Neural progenitor cell (in vitro differentiated cells): Measurements from ENCODE around the gene SPTBN1.

Source experiments
- EZH2 ChIP-seq: fragments of 200-600 bp; sonication (generic); IDR thresholded peaks from 2 replicates; pipeline ENCODE4 v1.6.1; 2017; ENCODE audit warnings: antibody characterized with exemption, mild to moderate bottlenecking, moderate library complexity
- TF ChIP-seq, protein P1 (sequence below): fragments of 200-600 bp; sonication (generic); IDR thresholded peaks from 2 replicates; pipeline ENCODE4 v1.5.1; 2017; ENCODE audit warnings: antibody characterized with exemption, mild to moderate bottlenecking

DNA sequence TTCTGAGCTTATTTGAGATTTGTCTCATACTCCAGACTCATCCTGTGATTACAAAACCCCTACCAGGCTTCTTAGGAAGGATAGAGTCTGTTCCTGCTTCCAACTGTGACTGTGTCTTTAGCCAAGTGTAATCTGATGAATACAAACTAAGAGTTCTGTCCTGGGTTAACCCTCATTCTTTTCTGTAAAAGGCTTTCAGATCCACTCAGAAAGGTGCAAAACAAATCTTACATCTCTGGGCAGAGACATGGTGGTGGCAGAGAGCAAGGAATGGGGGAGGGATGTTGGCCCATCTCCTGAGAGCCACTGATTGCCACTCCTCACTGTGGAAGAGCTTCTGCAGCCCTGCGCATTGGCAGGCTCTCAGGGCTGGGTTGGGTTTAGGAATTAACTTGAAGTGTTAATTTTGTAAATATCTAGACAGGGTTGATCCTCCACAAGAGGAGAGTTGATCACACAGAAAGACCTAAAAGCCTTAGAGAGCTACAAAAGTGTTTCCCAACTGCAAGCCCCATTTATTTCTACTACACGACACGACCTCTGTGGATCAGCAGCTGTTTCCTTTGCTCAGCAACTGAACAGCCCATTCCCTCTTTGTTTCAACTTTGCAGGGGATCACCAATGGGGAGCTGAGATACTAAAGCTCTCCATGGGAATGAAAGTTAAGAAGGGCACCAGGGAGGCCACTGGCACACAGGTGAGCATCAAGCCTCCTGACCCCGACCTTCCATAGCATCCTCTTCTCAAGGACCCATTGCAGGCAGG is 23.7 kb upstream of the SPTBN1 start:
- no peak for TF ChIP-seq EZH2
- TF ChIP-seq, protein P1, sequence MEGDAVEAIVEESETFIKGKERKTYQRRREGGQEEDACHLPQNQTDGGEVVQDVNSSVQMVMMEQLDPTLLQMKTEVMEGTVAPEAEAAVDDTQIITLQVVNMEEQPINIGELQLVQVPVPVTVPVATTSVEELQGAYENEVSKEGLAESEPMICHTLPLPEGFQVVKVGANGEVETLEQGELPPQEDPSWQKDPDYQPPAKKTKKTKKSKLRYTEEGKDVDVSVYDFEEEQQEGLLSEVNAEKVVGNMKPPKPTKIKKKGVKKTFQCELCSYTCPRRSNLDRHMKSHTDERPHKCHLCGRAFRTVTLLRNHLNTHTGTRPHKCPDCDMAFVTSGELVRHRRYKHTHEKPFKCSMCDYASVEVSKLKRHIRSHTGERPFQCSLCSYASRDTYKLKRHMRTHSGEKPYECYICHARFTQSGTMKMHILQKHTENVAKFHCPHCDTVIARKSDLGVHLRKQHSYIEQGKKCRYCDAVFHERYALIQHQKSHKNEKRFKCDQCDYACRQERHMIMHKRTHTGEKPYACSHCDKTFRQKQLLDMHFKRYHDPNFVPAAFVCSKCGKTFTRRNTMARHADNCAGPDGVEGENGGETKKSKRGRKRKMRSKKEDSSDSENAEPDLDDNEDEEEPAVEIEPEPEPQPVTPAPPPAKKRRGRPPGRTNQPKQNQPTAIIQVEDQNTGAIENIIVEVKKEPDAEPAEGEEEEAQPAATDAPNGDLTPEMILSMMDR, result no peak
